ENCODE data around the gene TINAG.

GRCh38 chr6:54307439-54307910, 766 bp upstream of the TINAG start:
- no peak for TF ChIP-seq POLR2AphosphoS5 (IDR thresholded peaks at IDR 0.05; ENCODE audit: low read depth, low read length)
- TF ChIP-seq EGR1 (IDR thresholded peaks at IDR 0.05; ENCODE audit: low read depth): no peak
- TF ChIP-seq, protein P1, sequence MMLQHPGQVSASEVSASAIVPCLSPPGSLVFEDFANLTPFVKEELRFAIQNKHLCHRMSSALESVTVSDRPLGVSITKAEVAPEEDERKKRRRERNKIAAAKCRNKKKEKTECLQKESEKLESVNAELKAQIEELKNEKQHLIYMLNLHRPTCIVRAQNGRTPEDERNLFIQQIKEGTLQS (IDR thresholded peaks at IDR 0.05): no peak
- TF ChIP-seq MAX (IDR thresholded peaks at IDR 0.05): no peak
- no peak for TF ChIP-seq EZH2phosphoT487 (IDR thresholded peaks at IDR 0.05; ENCODE audit: borderline replicate concordance)

All from HCT116 (cell line).